Glutamatergic neuron (in vitro differentiated cells): Measurements from ENCODE around the gene RGPD8. TPM values are rescaled to one million over a fixed set of nuclear protein-coding genes. Genes with fewer than 3 reads are reported as not detected.

Experiments used
- DNase-seq: peaks from one replicate; pipeline ENCODE4 v3.0.0; 2022
- H3K27ac Mint-ChIP-seq: one replicate; pipeline ENCODE4 v1.8.0; 2020; ENCODE audit warnings: mild to moderate bottlenecking, mixed read lengths, inconsistent platforms; ENCODE audit not compliant: unreplicated experiment
- H3K27me3 Mint-ChIP-seq: one replicate; pipeline ENCODE4 v1.8.0; 2020; ENCODE audit warnings: mild to moderate bottlenecking, moderate library complexity, mixed read lengths, inconsistent platforms; ENCODE audit not compliant: unreplicated experiment
- H3K36me3 Mint-ChIP-seq: one replicate; pipeline ENCODE4 v1.8.0; 2020; ENCODE audit warnings: mild to moderate bottlenecking, mixed read lengths, inconsistent platforms; ENCODE audit not compliant: unreplicated experiment
- H3K4me1 Mint-ChIP-seq: one replicate; pipeline ENCODE4 v1.8.0; 2020; ENCODE audit warnings: mild to moderate bottlenecking, low read depth, mixed read lengths, inconsistent platforms; ENCODE audit not compliant: unreplicated experiment
- H3K4me3 Mint-ChIP-seq: one replicate; pipeline ENCODE4 v1.8.0; 2020; ENCODE audit warnings: mild to moderate bottlenecking, mixed read lengths, inconsistent platforms; ENCODE audit not compliant: unreplicated experiment
- H3K9me3 Mint-ChIP-seq: one replicate; pipeline ENCODE4 v1.8.0; 2020; ENCODE audit warnings: mild to moderate bottlenecking, moderate library complexity, mixed read lengths, inconsistent platforms; ENCODE audit not compliant: unreplicated experiment
- total RNA-seq: library from RNA; stranded (reverse); fragmentation: NEBNext Ultra II Directional; extraction: Animal tissue kit (Norgen Biotek cat#: 25700); gene quantifications from one replicate; pipeline ENCODE4 v1.2.1, GENCODE V29; 2021; ENCODE audit not compliant: unreplicated experiment
- TF ChIP-seq, protein P1 (sequence below): fragments of 200-600 bp; sonication (generic); IDR thresholded peaks from one replicate; pipeline ENCODE4 v1.5.0; 2021; ENCODE audit not compliant: partially characterized antibody, unreplicated experiment

The RGPD8 gene
- total RNA-seq, 1 donor from 2014 or later = 29.3 TPM

DNA sequence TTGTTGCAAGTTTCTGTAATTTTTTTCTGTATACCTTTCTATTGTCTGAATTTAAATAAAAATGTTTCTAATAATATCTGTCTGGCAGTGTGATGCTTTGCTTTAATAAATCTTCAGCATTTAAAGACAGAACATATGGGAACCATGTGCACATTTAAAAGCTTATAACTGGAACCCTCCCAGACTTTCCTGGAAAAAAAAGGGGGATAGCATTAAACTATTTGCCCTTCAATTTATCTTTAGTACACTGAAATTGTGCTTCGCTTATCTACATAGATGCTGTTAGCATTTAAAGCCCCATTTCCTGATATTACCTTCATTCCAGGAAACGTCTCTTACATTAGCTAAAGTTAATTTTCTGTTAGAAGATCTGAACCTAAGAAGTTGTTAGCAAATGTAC is 93.5 kb downstream of the RGPD8 start:
- TF ChIP-seq, protein P1, sequence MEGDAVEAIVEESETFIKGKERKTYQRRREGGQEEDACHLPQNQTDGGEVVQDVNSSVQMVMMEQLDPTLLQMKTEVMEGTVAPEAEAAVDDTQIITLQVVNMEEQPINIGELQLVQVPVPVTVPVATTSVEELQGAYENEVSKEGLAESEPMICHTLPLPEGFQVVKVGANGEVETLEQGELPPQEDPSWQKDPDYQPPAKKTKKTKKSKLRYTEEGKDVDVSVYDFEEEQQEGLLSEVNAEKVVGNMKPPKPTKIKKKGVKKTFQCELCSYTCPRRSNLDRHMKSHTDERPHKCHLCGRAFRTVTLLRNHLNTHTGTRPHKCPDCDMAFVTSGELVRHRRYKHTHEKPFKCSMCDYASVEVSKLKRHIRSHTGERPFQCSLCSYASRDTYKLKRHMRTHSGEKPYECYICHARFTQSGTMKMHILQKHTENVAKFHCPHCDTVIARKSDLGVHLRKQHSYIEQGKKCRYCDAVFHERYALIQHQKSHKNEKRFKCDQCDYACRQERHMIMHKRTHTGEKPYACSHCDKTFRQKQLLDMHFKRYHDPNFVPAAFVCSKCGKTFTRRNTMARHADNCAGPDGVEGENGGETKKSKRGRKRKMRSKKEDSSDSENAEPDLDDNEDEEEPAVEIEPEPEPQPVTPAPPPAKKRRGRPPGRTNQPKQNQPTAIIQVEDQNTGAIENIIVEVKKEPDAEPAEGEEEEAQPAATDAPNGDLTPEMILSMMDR = no peak
- no peak overlapping the region for H3K4me3 Mint-ChIP-seq
- H3K27ac Mint-ChIP-seq = no peak overlapping the region
- no peaks in the 10 kb centered on the region for H3K36me3 Mint-ChIP-seq
- H3K4me1 Mint-ChIP-seq = no peaks in the 10 kb centered on the region
- no peaks in the 10 kb centered on the region for H3K9me3 Mint-ChIP-seq
- no peak for DNase-seq
- peaks cover under 1% of the 10 kb centered on the region for H3K27me3 Mint-ChIP-seq

DNA sequence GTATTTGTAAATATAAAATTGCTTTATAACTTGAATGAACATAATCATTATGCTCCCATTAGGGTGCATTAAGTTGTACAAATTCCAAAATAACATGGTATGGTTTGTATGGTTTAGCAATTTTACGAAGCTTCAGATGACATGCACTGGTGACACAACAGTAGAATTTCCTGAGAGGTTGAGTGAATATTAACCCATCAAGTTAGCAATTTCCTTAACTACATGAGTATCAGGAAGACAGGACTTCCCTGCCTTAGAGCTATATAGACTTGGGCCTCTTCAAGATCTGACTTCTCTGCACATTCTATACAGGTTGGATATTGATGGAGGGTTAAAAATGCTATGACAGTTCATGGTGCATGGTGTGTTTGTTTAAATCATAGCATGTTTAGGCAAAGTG is 97.8 kb downstream of the RGPD8 start:
- H3K9me3 Mint-ChIP-seq = no peaks in the 10 kb centered on the region
- no peak overlapping the region for H3K27ac Mint-ChIP-seq
- no peaks in the 10 kb centered on the region for H3K4me1 Mint-ChIP-seq
- H3K27me3 Mint-ChIP-seq = no peaks in the 10 kb centered on the region
- H3K36me3 Mint-ChIP-seq = no peaks in the 10 kb centered on the region
- TF ChIP-seq, protein P1 = no peak
- DNase-seq = no peak
- H3K4me3 Mint-ChIP-seq = no peak overlapping the region

GRCh38 chr2:112332123-112332696 is 101.2 kb downstream of the RGPD8 start:
- TF ChIP-seq, protein P1 = no peak
- Mint-ChIP-seq H3K36me3 (peaks cover 5% of the 10 kb centered on the region), H3K4me3 (no peak overlapping the region), H3K4me1 (no peaks in the 10 kb centered on the region), H3K9me3 (no peaks in the 10 kb centered on the region), H3K27me3 (no peaks in the 10 kb centered on the region), H3K27ac (no peak overlapping the region)
- DNase-seq = no peak

DNA sequence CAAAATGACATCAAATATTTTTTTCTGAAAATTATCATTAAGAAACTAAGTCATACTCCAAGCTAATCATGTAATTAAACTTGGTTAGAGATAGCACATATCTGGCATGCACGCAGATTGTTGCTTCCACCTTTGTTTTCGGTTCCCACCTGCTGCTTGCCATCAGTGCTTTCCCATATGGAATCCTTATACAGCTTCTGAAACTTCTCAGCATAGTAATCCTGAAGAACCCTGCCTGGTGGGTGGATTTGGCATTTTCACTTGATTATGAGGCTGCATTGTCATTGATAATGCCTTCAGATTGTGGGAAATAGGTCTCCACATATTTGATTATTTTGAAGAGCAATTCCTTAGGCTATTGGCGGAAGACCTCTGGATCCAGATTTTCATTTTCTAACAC is 110.5 kb downstream of the RGPD8 start:
- H3K27me3 Mint-ChIP-seq = no peaks in the 10 kb centered on the region
- DNase-seq = no peak
- peaks cover 11% of the 10 kb centered on the region for H3K36me3 Mint-ChIP-seq
- no peaks in the 10 kb centered on the region for H3K4me1 Mint-ChIP-seq
- no peaks in the 10 kb centered on the region for H3K9me3 Mint-ChIP-seq
- TF ChIP-seq, protein P1 = no peak
- H3K27ac Mint-ChIP-seq = no peak overlapping the region
- no peak overlapping the region for H3K4me3 Mint-ChIP-seq

GRCh38 chr2:112321375-112322320 is 111.8 kb downstream of the RGPD8 start:
- H3K9me3 Mint-ChIP-seq = no peaks in the 10 kb centered on the region
- H3K27me3 Mint-ChIP-seq = no peaks in the 10 kb centered on the region
- H3K4me3 Mint-ChIP-seq = no peak overlapping the region
- no peak for DNase-seq
- H3K4me1 Mint-ChIP-seq = no peaks in the 10 kb centered on the region
- H3K27ac Mint-ChIP-seq = no peak overlapping the region
- peaks cover under 1% of the 10 kb centered on the region for H3K36me3 Mint-ChIP-seq
- TF ChIP-seq, protein P1 = no peak
